Measurements from ENCODE around the gene ARL8A.
"Not testable (repeated sequence)": the region's sequence is repeated elsewhere in the genome, so short reads cannot be mapped to it uniquely, and the experiment has no call there.

Gene ARL8A
- 39.3 to 48.6 (median 41.9) reads per million in 4 experiments for total RNA-seq

DNA sequence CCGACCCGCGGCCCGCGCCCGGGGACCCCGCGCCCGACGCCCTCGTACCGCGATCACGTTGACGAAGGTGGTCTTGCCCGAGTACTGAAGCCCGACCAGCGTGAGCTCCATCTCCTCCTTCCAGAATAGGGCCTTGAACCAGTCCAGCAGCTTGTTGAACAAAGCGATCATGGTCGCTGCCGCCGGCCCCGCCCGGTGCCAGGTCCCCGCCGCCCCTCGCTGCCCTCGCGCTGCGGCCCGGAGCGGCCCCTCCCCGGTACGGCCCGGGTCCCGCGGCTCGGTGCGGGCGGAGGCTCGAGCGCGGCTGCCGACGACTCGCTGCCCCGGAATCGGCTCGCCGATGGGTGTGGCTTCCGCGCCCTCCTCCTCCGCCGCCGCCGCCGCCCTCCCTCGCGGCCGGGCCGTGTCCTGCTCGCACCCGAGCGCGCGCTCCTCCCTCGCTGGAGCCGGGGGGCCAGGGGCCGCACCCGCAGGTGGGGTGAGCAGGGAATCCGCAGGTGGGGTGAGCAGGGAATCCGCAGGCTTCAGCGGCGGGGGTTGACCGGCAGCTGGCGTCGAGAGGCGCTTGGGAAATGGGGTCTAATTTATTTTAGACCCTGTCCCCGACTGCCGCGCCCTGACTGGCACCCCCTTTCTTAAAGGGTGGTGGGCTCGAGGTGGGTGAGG lies at the start of gene ARL8A:
Gene ARL8A (minus strand): TSS at position 336 of the 666 bp plus-strand sequence. CDS start 165 bp downstream, at position 171.
- DNase-seq: peak; percentile 40

DNA sequence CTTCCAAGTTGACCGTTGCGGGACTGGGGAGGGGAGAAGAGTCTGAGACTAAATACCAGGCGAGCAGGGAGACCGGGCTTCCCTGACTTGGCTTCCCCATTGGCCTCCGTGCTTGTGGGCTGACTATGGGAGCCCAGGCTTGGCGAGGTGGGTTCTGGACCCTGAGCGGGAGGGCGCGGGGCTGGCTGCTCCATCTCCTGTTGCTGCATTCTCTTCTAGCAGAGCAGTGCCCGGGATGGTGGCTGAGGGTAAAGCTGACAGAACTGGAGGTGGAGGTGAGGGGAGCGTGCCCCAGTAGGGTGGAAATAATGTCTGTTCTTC lies 49.8 kb upstream of the ARL8A start:
- no peak for DNase-seq

DNA sequence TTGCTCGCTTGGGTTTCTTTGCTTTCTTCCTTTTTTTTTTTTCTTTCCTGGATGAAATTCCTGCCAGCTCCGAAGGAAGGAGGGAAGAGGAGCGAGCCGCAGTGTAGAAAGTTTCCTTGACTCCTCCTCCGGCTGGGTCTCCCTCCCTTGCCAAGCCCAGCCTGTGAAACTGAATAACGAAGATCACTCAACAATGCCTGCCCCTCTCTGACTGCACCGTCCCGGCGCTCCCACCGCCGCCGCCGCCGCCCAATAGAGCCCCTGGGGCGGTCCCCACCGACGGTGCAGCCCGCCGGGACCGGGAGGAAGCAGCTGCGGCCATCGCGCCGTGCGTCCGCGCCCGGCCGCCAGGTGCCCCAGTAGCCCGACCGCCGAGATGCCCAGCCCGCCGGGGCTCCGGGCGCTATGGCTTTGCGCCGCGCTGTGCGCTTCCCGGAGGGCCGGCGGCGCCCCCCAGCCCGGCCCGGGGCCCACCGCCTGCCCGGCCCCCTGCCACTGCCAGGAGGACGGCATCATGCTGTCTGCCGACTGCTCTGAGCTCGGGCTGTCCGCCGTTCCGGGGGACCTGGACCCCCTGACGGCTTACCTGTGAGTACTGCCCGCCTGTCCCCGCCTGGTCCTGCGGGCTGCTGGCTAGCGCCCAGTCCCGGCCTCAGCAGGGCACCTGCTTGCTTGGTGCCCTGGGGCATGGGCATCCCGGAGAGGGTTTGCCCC lies 49.2 kb upstream of the ARL8A start, which contains the start of gene LGR6:
Gene LGR6 (plus strand): TSS at position 186 of the 714 bp plus-strand sequence. CDS start 191 bp downstream, at position 377.
- DNase-seq: no peak

DNA sequence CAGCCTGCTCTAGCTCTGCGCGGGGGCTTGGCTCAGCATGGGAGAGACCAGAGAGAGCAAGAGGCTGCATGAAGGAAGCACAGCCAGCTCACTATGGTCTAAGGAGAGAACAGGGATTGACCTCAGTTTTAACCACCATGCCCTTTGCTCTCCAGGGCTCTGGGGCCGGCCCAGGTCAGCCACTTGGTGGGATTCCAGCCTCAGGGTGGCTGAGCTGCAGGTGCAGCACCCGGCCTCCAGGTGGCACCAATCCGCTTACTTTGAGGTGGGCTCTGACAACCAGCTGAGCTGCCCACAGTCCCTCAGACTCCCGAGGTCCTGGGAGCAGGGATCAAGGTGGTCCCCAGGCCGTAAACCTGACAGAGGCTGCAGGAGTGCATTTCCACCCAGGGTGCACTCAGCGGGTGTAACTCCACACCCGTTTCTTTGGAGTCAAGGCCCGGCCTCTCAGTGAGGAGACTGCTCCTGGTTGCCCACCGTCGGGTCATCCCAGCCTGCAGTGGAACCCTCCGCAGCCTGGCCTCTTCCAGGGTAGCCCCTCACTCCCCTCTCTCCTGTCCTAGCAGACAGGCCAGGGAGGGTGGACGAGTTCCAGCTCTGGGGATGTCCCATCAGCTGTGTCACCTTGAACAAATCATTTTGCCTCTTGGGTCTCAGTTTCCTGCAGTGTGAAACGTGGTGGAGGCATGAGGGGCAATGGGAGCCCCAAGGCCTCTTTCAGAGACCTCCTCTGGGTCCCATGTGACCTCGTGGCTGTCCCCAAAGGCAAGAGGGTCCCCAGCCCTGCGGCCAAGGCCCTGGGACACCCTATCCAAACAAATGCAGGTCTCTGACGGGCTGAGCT lies 48.5 kb upstream of the ARL8A start:
- peak; percentile 30 for DNase-seq

DNA sequence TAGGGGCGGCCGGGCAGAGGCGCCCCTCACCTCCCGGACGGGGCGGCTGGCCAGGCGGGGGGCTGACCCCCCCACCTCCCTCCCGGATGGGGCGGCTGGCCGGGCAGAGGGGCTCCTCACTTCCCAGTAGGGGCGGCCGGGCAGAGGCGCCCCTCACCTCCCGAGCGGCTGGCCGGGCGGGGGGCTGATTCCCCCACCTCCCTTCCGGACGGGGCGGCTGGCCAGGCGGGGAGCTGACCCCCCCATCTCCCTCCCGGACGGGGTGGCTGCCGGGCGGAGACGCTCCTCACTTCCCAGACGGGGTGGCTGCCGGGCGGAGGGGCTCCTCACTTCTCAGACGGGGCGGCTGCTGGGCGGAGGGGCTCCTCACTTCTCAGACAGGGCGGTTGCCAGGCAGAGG lies 46.9 kb upstream of the ARL8A start:
- DNase-seq: not testable (repeated sequence)

DNA sequence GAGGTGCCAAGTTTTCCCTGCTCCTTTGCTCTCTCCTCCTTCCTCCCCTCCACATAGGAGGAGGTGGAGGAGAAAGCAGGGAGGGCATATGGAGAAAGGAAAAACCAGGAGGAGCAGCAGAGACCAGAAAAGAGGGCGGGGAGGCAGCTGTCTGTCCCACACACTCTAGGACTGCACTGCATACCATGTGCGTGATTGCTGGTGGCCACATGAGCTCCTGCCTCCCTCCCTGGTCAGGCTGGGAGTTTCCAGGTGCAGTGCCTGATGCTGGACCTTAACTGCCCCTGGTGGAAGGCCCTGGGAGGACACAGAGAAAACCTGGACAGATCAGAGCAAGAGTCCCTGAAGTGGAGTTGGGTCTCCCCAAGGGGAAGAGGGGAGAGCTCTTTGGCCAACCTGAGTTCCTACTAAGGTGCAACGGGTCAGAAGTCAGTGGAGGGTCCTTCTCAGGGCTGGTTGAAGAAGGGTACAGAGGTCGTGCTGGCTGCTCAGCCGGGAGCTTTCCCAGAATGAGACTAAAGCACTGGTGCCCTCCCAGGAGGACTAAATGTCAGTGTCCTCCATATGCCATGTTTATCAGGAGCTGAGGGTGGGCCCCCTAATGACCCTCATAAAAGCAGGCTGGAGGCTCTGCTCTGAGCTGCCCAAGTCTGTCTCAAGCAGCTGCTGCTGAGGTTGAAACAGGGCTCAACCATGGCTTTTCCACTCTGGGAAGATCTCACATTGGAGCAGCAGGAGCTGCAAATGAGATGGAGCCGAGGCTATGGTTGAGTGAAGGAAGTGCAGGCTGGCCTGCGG lies 45.6 kb upstream of the ARL8A start:
- DNase-seq: no peak

DNA sequence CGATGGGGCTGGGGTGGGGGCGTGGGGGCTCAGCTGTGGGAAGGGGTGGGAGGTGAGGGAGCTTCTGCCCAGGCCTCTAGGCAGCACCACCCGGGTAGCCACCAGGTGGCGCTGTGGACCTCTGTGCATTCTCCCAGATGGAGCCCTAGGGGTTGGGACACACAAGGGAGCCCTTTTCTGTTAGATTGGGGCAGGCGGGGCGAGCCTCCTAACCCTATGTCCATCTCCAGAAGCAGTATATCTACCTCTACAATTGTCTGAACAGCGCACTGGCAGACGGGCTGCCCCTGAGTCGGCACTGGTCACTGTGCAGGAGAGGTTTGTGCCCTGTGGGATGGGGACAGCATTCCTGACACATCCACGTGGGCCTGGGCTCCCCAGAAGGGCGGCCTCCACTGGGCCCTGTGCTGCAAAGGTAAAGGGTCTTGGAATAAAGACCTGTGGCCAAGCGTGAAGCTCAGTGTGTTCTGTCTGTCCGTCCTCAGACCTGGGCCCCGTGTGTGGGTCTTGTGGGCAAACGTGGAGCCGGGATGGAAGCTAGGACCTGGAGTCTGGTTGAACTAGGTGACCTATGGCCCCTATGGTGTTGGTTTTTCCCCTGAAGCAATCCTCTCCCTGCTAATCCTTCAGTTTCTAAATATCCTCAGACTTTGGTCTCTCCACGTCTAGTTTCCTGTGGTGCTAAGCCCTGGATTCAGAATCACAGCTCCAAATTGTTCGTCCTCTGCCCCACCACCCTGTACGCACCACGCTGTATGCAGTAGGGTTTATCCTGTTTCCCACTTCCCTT lies 44.7 kb upstream of the ARL8A start:
- peak; percentile 67 for DNase-seq

DNA sequence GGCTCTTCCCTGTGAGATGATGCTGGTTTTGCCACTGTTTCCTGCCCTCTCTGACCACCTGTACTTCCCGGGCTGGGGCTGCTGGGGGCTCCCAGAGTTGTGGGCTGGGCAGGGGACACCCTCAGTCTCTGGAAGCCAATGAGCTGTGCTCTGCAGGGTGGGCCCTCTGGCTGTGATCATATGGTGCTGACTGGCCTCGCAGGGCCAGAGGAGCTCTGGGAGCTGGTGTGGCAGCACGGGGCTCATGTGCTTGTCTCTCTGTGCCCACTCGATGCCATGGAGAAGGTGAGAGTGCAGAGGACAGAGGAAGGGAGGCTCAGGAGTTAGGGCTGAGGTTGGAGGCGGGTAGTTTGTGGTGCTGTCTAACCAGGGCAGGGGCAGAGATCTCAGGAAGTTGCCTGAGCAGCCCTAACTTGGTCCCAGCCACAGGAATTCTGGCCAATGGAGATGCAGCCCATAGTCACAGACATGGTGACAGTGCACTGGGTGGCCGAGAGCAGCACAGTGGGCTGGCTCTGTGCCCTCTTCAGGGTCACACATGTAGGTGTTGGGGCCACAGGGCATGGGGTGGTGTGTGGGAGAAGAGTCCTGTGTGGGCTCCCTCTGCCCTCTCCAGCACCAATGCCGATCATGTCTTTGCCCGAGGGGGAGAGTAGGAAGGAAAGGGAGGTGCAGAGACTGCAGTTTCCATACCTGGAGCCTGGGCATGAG lies 43.3 kb upstream of the ARL8A start:
- DNase-seq: no peak

DNA sequence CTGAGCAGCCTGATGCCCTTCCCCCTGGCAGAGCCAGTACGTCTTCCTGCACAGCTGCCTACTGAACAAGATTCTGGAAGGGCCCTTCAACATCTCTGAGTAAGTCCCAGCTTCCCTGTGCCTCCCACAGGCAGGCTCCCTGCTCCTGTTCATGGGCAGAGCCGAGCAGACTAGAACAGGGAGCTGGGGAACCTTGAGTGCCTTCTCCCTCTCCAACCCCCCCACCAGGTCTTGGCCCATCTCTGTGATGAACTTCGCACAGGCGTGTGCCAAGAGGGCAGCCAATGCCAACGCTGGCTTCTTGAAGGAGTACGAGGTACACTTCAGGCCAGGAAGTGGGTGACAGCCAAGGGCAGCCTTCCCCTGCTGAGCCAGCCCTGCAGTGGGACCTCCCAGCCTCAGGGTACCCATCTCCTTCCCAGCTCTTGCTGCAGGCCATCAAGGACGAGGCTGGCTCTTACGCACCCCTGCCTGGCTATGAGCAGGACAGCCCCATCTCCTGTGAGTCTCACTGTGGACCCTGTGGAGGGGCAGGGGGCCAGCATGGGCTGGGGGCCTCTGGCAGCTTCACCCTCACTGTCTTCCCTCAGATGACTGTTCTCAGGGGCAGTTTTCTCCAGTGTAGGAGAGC lies 42.6 kb upstream of the ARL8A start:
- no peak for DNase-seq

DNA sequence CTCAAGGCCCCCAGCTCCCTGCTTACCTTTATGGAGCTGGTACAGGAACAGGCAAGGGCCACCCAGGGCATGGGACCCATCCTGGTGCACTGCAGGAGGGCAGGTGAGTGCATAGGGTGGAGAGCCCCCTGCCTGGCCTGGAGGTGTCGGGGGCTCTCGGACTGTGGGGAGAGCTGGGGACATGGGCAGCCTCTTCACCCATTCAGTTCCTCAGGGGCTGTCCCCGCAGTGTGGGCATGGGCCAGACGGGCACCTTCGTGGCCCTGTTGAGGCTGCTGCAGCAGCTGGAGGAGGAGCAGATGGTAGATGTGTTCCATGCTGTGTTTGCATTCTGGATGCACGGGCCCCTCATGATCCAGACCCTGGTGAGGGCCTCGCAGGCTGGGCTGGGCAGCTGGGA lies 41.8 kb upstream of the ARL8A start:
- no peak for DNase-seq

DNA sequence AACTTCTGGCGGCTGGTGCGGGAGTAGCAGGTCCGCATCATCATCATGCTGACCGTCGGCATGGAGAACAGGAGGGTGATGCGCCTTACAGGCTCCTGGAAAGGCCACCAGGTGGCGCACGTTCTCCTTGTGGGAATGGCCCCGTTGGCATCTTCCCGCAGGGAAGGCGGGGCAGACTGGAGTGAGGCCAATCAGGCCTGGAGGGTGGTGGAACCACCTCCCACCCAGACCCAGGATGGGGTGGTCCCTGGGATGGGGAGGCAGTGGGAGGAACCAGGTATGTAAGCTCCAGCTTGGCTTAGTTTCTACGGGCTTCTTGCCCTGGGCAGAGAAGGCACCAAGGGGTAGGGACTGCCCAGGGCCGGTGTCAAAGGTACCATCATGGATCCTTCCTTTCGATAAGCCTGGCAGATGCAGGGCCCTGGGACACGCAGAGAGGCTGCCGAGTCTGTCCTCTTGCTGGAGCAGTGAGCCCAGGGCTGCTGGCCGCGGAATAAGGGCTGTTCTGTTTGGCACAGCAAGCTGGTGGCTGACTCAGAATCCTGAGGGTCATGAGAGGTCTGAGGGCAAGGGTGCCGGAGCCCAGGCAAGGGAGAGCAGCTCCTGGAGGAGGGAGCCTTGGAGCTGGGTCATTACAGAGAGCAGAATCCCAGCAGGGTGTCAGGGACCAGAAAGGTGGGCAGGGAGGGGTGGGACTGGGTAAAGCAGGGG lies 40.4 kb upstream of the ARL8A start:
- peak; percentile 59 for DNase-seq

DNA sequence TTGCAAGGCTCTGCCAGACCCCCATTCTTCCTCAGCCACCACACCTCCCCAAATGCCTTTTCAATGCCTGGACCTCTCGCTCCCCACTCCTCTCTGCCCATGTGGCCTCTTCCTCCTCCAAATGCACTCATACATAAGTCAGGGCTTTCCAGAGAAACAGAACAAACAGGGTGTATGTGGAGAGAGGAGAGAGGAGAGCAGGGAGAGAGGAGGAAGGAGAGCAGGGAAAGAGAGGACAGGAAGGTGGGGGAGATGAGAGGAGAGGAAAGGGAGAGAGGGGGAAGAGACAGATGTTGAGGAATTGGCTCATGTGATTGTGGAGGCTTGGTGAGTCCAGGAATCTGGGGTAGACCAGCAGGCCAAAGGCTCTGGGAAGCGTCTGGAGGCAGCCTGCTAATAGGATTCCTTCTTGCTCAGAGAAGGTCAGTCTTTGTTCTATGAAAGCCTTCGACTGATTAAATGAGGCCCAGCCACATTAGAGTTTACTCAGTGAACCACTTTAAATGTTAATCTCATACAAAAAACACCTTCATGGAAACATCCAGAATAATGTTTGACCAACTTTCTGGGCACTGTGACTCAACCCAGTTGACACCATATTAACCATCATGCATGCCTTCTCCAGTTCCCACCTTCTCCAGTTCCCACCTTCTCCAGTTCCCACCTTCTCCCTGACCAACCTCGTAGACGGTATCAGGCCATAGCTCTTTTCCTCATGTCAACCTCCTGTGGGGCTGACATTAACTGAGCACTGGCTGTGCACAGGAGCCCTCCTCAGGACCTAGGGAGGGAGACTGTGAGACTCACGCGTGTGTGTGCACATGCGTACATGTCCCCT lies 37.7 kb upstream of the ARL8A start:
- no peak for DNase-seq

DNA sequence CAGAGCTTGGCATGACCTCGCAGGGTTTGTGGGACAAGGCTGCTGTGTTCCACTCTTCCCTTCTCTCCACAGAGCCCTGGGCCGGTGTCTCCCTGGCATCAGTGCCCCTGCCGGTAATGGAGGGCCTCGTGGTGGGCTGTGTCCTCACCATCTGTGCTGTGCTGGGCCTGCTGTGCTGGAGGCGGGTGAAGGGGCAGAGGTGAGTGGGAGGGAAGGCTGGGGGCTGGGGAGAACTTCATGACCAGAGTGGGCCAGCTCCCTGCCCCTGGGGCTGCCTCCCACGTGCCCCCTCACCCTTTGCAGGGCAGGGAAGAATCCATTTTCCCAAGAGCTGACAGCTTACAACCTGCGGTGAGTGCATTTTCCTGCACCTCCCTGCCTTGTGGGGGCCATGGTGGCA lies 37.0 kb upstream of the ARL8A start:
- no peak for DNase-seq

DNA sequence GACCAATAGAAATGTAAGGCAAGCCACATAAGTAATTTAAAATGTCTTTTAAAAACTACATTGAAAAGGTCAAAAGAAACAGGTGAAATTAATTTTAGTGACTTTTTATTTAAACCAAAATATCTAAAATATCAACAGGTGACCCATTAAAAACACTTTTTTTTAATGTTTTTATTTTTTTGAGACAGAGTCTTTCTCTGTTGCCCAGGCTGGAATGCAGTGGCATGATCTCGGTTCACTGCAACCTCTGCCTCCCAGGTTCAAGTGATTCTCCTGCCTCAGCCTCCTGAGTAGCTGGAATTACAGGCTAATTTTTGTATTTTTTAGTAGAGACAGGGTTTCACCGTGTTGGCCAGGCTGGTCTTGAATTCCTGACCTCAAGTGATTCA lies 36.2 kb upstream of the ARL8A start:
- not testable (repeated sequence) for DNase-seq

DNA sequence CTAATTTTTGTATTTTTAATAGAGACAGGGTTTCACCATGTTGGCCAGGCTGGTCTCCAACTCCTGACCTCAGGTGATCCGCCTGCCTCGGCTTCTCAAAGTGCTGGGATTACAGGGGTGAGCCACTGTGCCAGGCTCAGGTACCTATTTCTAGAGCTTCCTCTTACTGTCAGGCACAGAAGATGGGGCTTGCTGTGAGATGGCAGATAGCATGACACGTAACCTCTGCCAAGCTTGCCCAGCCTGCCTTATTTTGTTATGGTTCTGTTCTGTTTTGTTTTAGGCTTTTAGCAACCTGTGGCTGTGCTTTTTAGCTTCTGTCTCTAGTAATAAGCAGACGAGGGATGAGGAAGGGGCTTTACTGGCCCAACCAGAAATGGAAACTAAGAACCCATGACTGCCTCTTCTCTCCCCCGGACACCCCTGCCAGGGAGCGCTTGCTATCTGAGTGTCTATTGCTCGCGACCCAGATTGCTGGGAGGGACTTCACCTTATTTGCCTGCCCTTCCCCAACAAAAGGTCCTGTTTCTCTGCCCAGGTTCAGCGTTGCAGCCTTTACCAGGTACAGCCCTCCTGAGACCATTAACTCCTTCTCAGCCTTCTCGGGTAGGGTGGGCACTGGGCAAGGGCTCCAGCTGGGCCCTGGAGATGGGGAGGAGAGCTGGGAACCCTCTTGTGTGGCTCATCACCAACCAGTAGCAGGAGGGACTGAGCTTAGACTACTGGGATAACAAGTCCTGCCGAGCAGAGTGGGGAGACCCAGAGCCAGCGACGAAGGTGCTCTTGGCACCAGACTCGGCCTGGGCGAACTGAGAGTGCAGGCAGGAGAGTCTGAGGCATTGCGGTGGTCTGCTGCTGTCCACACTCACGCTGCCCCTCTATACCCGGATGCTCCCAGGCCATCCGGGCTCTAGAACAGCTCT lies 35.6 kb upstream of the ARL8A start:
- DNase-seq: no peak

DNA sequence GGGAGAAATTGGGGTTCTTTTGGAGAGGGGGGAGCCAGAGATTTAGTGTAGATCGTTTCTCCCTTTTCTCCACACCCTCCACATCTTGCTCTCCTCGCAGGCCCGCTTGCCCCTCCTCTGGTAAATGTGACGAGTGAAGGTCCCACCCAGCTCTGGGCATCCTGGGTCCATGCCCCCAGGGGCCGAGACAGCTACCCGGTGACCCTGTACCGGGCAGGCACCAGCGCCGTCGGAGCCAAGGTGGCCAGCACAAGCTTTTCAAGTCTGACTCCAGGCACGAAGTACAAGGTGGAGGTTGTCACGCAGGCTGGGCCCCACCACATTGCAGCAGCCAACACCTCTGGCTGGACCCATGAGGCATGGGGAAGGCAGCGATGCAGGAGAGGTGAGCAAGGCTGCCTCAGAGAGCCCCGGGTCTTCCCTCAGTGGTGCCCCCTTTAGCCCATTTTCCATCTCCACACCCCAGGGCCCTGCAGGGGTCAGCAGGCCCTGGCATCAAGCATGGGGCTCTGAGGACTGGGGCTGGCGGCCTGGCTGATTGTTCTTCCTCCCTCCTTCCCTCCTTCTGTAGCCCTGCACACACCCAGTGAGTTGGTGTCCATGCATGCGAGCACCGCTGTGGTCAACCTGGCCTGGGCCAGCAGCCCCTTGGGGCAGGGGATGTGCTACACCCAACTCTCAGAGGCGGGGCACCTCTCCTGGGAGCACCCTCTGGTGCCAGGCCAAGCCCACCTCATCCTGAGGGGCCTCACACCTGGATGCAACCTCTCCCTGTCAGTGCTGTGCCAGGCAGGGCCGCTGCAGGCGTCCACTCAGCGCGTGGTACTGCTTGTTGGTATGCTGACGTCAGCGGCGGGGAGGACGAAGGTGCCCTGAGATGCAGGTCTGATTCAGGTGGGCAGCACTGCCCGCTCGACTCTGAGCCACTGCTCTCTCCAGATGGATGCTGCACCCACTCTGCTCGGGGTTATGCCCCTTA lies 32.7 kb upstream of the ARL8A start:
- DNase-seq: no peak

DNA sequence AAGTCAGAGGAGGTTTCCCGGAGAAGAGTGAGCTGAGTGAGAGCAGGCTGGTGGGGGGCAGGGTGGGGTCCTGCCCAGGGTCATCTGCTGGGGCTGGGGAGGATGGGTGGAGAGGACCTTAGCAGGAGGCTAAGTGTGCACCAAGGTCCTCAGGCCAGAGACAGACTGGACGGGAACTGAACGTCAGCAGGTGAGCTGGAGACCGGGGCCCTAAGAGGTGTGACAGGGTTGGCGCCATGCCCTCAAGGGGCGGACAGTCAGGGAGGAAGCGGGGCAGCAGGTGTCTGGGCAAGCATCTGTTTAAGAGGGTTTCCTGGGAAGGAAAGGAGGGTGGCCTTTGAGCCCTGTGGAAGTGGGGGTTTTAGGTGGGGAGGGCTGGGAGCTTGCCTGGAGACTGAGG lies 29.5 kb upstream of the ARL8A start:
- DNase-seq: no peak

Data from effector CD8-positive, alpha-beta T cell (primary cell).